Esophagus (tissue), 2 donors: ENCODE results near the gene VIPR2. TPM values are rescaled to one million over a fixed set of nuclear protein-coding genes. Genes with fewer than 3 reads are reported as not detected.
"Not testable (repeated sequence)": the region's sequence is repeated elsewhere in the genome, so short reads cannot be mapped to it uniquely, and the experiment has no call there.

Source experiments
- H3K27ac ChIP-seq, 2 donors: one replicate each; pipeline ENCODE4 v1.5.1; 2013; ENCODE audit warnings: low read depth in 2 of 2, mild to moderate bottlenecking in 2 of 2, inconsistent platforms in 1 of 2, low read length in 1 of 2, moderate library complexity in 1 of 2
- H3K27me3 ChIP-seq, 2 donors: one replicate each; pipeline ENCODE4 v1.6.1; 2013; ENCODE audit warnings: low read length in 2 of 2, control low read depth in 1 of 2, mild to moderate bottlenecking in 1 of 2; ENCODE audit not compliant: insufficient read depth in 2 of 2, control insufficient read depth in 1 of 2
- H3K36me3 ChIP-seq, 2 donors: one replicate each; pipeline ENCODE4 v1.6.1; 2013; ENCODE audit warnings: low read length in 1 of 2; ENCODE audit not compliant: control insufficient read depth in 2 of 2, insufficient read depth in 2 of 2
- H3K4me1 ChIP-seq, 2 donors: one replicate each; pipeline ENCODE4 v1.6.1; 2013; ENCODE audit warnings: low read length in 1 of 2; ENCODE audit not compliant: control insufficient read depth in 2 of 2, insufficient read depth in 2 of 2
- H3K4me3 ChIP-seq, 2 donors: one replicate each; pipeline ENCODE4 v1.5.1; 2013; ENCODE audit warnings: low read length in 2 of 2, mild to moderate bottlenecking in 2 of 2, low read depth in 1 of 2, moderate library complexity in 1 of 2
- H3K9me3 ChIP-seq, 2 donors: one replicate each; pipeline ENCODE4 v1.6.1; 2013; ENCODE audit warnings: mild to moderate bottlenecking in 2 of 2, low read depth in 1 of 2, low read length in 1 of 2, moderate library complexity in 1 of 2; ENCODE audit not compliant: control insufficient read depth in 2 of 2, insufficient read depth in 1 of 2
- WGBS, 2 donors: extraction: QIAGEN DNeasy Blood & Tissue Kit; methylation state at CpG; one replicate each; pipeline ENCODE4 v1.1.7; 2013; 5-methylcytosine and 5-hydroxymethylcytosine counted together
- polyA plus RNA-seq, 2 donors: library from polyadenylated mRNA; stranded (reverse); fragments of 200-250 nt; gene quantifications; one replicate each; pipeline ENCODE4 v1.2.3, GENCODE V29; 2013
- donor health status: healthy with polysubstance abuse.
- donor health status: Bipolar disorder and iron deficiency.

Gene VIPR2
- polyA plus RNA-seq, 2 donors, result 0.39 to 0.40 TPM

- H3K9me3 ChIP-seq, result peaks cover 3 to 24% of the 10 kb centered on the region in 2 donors
- not testable (repeated sequence) for H3K27ac ChIP-seq, H3K4me3 ChIP-seq, H3K4me1 ChIP-seq, H3K36me3 ChIP-seq, H3K27me3 ChIP-seq
- 81 to 82% methylated on average over 8 to 9 of the region's 15 CpGs for WGBS, 2 donors
Observed at GRCh38 chr7:158982080-158982479, 162.6 kb downstream of the VIPR2 start.

DNA sequence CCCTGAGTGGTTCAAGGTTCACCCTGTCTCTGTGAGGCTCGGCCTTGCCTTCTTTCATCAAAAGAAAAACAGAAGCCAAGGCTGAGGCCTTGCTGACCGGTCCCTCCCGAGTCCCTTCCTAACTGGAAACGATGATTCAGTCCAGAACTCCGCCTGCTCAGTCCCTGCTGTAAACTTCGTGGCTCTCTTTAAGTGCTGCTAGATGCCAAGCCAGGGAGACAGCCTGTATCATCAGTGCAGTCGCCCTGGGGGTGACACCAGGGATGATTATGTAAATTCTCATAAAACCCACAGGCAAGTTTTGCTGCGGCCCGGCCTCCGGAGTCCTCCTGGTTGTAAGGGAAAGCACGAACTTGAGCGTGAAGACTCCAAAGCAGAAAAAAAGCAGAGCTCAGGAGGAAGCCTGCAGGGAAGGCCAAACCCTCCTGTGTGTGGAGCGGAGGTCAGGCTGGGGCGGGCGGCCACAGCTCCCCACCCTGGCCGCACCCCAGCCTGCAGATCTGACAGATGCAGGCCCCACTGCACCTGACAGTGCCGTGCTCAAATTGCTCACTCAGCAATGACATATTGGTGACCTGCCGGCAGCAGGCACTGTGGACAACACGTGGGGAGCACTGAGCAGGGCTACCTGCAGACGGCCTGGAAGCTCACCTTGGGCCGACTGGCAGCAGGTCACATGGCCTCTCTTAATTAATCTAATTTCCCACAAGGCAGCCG lies 164.9 kb downstream of the VIPR2 start:
- Histone ChIP-seq H3K27me3 (no peaks in the 10 kb centered on the region), H3K9me3 (peaks cover 3 to 19% of the 10 kb centered on the region in 2 donors), H3K27ac (no peak overlapping the region), H3K4me3 (no peak overlapping the region), H3K36me3 (no peaks in the 10 kb centered on the region), H3K4me1 (peaks cover 0 to 2% of the 10 kb centered on the region in 2 donors)
- WGBS, 2 donors, result 74 to 79% methylated on average over 22 of the region's 22 CpGs

GRCh38 chr7:158979023-158979529 lies 165.6 kb downstream of the VIPR2 start:
- Histone ChIP-seq H3K27me3 (no peaks in the 10 kb centered on the region), H3K9me3 (peaks cover 3 to 18% of the 10 kb centered on the region in 2 donors), H3K27ac (no peak overlapping the region), H3K36me3 (no peaks in the 10 kb centered on the region), H3K4me1 (peaks cover 0 to 2% of the 10 kb centered on the region in 2 donors), H3K4me3 (no peak overlapping the region)
- WGBS, 2 donors, result 76 to 79% methylated on average over 18 of the region's 18 CpGs
